Thyroid gland (tissue), 4 donors: Measurements from ENCODE around the gene RHEB. TPM values are rescaled to one million over a fixed set of nuclear protein-coding genes. Genes with fewer than 3 reads are reported as not detected.

Source experiments
- DNase-seq, 2 donors: peaks; one replicate each; pipeline ENCODE4 v3.0.0-alpha.2; 2019
- H3K27ac ChIP-seq, 3 donors: fragments of 200-600 bp; sonication (generic); 1 replicate in 2 of 3; 2 replicates in 1 of 3; pipeline ENCODE4 v1.5.1; 2016 to 2019; ENCODE audit warnings: mild to moderate bottlenecking in 1 of 3, moderate library complexity in 1 of 3
- H3K27me3 ChIP-seq: fragments of 200-600 bp; sonication (generic); one replicate; pipeline ENCODE4 v1.5.1; 2019
- H3K36me3 ChIP-seq, 2 donors: fragments of 200-600 bp; sonication (generic); one replicate each; pipeline ENCODE4 v1.5.1; 2016 to 2019
- H3K4me1 ChIP-seq, 2 donors: fragments of 200-600 bp; sonication (generic); one replicate each; pipeline ENCODE4 v1.5.1; 2017 to 2019
- H3K4me3 ChIP-seq, 3 donors: fragments of 200-600 bp; sonication (generic); replicated peaks in 1 of 3; 1 replicate in 2 of 3; 2 replicates in 1 of 3; pipeline ENCODE4 v1.5.1; 2016; ENCODE audit warnings: mild to moderate bottlenecking in 1 of 3
- H3K9me3 ChIP-seq: fragments of 200-600 bp; sonication (generic); one replicate; pipeline ENCODE4 v1.5.1; 2017
- CTCF ChIP-seq, 6 experiments: fragments of 200-600 bp in 3 of 6; fragments of 450-650 bp in 3 of 6; sonication (generic) in 3 of 6; IDR thresholded peaks; one replicate each; pipeline ENCODE4 v1.5.1; 2016 to 2019; ENCODE audit warnings: antibody characterized with exemption in 6 of 6, mild to moderate bottlenecking in 2 of 6, inconsistent platforms in 1 of 6, moderate library complexity in 1 of 6
- POLR2A ChIP-seq, 2 donors: fragments of 450-650 bp; IDR thresholded peaks; one replicate each; pipeline ENCODE4 v1.6.1; 2017; ENCODE audit warnings: antibody characterized with exemption in 2 of 2, mild to moderate bottlenecking in 2 of 2, moderate library complexity in 1 of 2
- WGBS, 2 donors: methylation state at CpG; one replicate each; pipeline ENCODE4 v1.1.5; 2017; 5-methylcytosine and 5-hydroxymethylcytosine counted together
- intact Hi-C: fragments of 100-400 bp; cut with DNase I; formaldehyde crosslinking; loops from one replicate; pipeline ENCODE4 v1.15.1; 2023
- total RNA-seq, 4 donors: library from RNA; depleted of rRNA; stranded (reverse); fragments of >200 nt; gene quantifications; one replicate each; pipeline ENCODE4 v1.2.3, GENCODE V29; 2016

The RHEB gene
- total RNA-seq, 4 donors from 2014 or later, result 88.3 to 104 (median 95.6) TPM

- Histone ChIP-seq H3K9me3 (no peaks in the 10 kb centered on the region), H3K4me3 (no peak overlapping the region), H3K4me1 (peaks cover 38 to 47% of the 10 kb centered on the region in 2 donors), H3K36me3 (no peaks in the 10 kb centered on the region), H3K27me3 (no peaks in the 10 kb centered on the region), H3K27ac (peak overlapping the region in 1 of 3 donors; percentile 93)
- DNase-seq, result no peak
- no peak for TF ChIP-seq CTCF (IDR thresholded peaks at IDR 0.05)
- TF ChIP-seq POLR2A (IDR thresholded peaks at IDR 0.05), result no peak
- WGBS, 2 donors, result 87 to 88% methylated on average over 5 of the region's 5 CpGs
- intact Hi-C loops, result no loop called here
Measured at GRCh38 chr7:151424799-151425198, 94.9 kb downstream of the RHEB start.

GRCh38 chr7:151423936-151424335, 95.8 kb downstream of the RHEB start:
- H3K9me3 ChIP-seq, result no peaks in the 10 kb centered on the region
- no peaks in the 10 kb centered on the region for H3K36me3 ChIP-seq
- peaks cover 30 to 39% of the 10 kb centered on the region in 2 donors for H3K4me1 ChIP-seq
- WGBS, 2 donors, result 89 to 100% methylated on average over 5 of the region's 5 CpGs
- no peak overlapping the region for H3K4me3 ChIP-seq
- H3K27ac ChIP-seq, result no peak overlapping the region
- no peaks in the 10 kb centered on the region for H3K27me3 ChIP-seq
- DNase-seq, result no peak
- no peak for TF ChIP-seq POLR2A (IDR thresholded peaks at IDR 0.05)
- TF ChIP-seq CTCF (IDR thresholded peaks at IDR 0.05), result no peak
- intact Hi-C loops, result no loop called here

- no peak overlapping the region for H3K4me3 ChIP-seq
- no peaks in the 10 kb centered on the region for H3K9me3 ChIP-seq
- WGBS, 2 donors, result 61 to 66% methylated on average over 7 of the region's 7 CpGs
- intact Hi-C loops, result no loop called here
- H3K36me3 ChIP-seq, result no peaks in the 10 kb centered on the region
- peak in 1 of 2 donors; percentile 52 for DNase-seq
- peaks cover 27 to 32% of the 10 kb centered on the region in 2 donors for H3K4me1 ChIP-seq
- H3K27ac ChIP-seq, result no peak overlapping the region
- no peaks in the 10 kb centered on the region for H3K27me3 ChIP-seq
- TF ChIP-seq CTCF (IDR thresholded peaks at IDR 0.05), result no peak
- no peak for TF ChIP-seq POLR2A (IDR thresholded peaks at IDR 0.05)
Measured at GRCh38 chr7:151423226-151423625, 96.5 kb downstream of the RHEB start.

- Histone ChIP-seq H3K27ac (no peak overlapping the region), H3K9me3 (no peaks in the 10 kb centered on the region), H3K36me3 (no peaks in the 10 kb centered on the region), H3K4me3 (no peak overlapping the region), H3K27me3 (no peaks in the 10 kb centered on the region), H3K4me1 (peaks cover 18 to 23% of the 10 kb centered on the region in 2 donors)
- 81 to 86% methylated on average over 5 of the region's 5 CpGs for WGBS, 2 donors
- TF ChIP-seq POLR2A (IDR thresholded peaks at IDR 0.05) (no peak), CTCF (IDR thresholded peaks at IDR 0.05) (no peak)
- intact Hi-C loops, result no loop called here
- DNase-seq, result no peak
Measured at GRCh38 chr7:151422212-151422611, 97.5 kb downstream of the RHEB start.

GRCh38 chr7:151420144-151420543, 99.6 kb downstream of the RHEB start:
- WGBS, 2 donors, result 79 to 84% methylated on average over 5 of the region's 5 CpGs
- no peak overlapping the region for H3K27ac ChIP-seq
- intact Hi-C loops, result no loop called here

More at GRCh38 chr7:151420144-151420543, 99.6 kb downstream of the RHEB start:
- no peak for DNase-seq
- Histone ChIP-seq H3K4me1 (peaks cover 4 to 14% of the 10 kb centered on the region in 2 donors), H3K36me3 (no peaks in the 10 kb centered on the region), H3K27me3 (no peaks in the 10 kb centered on the region), H3K9me3 (no peaks in the 10 kb centered on the region), H3K4me3 (no peak overlapping the region)
- TF ChIP-seq POLR2A (IDR thresholded peaks at IDR 0.05), result no peak
- TF ChIP-seq CTCF (IDR thresholded peaks at IDR 0.05), result no peak
